ENCODE data around the gene PRMT5.

GRCh38 chr14:22952418-22952817, 23.2 kb upstream of the PRMT5 start:
- TF ChIP-seq POLR2A (IDR thresholded peaks at IDR 0.05; ENCODE audit: low read depth, low read length) = no peak
- TF ChIP-seq EZH2 (IDR thresholded peaks at IDR 0.05; ENCODE audit: borderline replicate concordance, low read depth, low read length, severe bottlenecking) = no peak

Measured in endothelial cell of umbilical vein (primary cell).